IMR-90 (cell line): ENCODE data around the gene RASGEF1C. TPM values are rescaled to one million over a fixed set of nuclear protein-coding genes. Genes with fewer than 3 reads are reported as not detected.

Experiments
- ATAC-seq: fragments of 200-7000 bp; cut with Tn5 transposase; 2 replicates; pipeline ENCODE4 v1.9.1; 2020; ENCODE audit warnings: low read depth, mild to moderate bottlenecking, moderate library complexity
- BruUV-seq: library from RNA; stranded (reverse); fragments of 400-500 nt; replicated peaks from 2 replicates; lab custom pipeline; 2021; lab: Mats Ljungman, UMichigan
- CTCF ChIA-PET: fragments of 300-600 bp; formaldehyde crosslinking; extraction: SDS; loops from one replicate; lab custom pipeline; 2021; ENCODE audit warnings: antibody characterized with exemption; lab: Yijun Ruan, JAX
- POLR2A ChIA-PET: fragments of 300-600 bp; sonication (Branson Sonifier 250); formaldehyde crosslinking; loops from one replicate; lab custom pipeline; 2022; ENCODE audit warnings: antibody characterized with exemption; ENCODE audit not compliant: unreplicated experiment; lab: Charles Lee
- DNase-seq: peaks from one replicate; pipeline ENCODE4 v3.0.0; 2013
- H2AFZ ChIP-seq: replicated peaks from 2 replicates; pipeline ENCODE3; 2013; ENCODE audit warnings: low read length, mild to moderate bottlenecking; ENCODE audit not compliant: poor library complexity
- H2AK5ac ChIP-seq: 2 replicates; pipeline ENCODE4 v1.6.1; 2013; ENCODE audit warnings: low read depth, low read length, inconsistent platforms
- H2AK9ac ChIP-seq: replicated peaks from 2 replicates; pipeline ENCODE3; 2013; ENCODE audit warnings: mild to moderate bottlenecking, low read depth, low read length, moderate library complexity; ENCODE audit not compliant: poor library complexity
- H2BK120ac ChIP-seq: 2 replicates; pipeline ENCODE4 v1.6.1; 2013; ENCODE audit warnings: low read depth, low read length, inconsistent platforms
- H2BK15ac ChIP-seq: 3 replicates; pipeline ENCODE4 v1.6.1; 2013; ENCODE audit warnings: low read depth, low read length, inconsistent platforms
- H2BK20ac ChIP-seq: 2 replicates; pipeline ENCODE4 v1.6.1; 2013; ENCODE audit warnings: low read depth, mild to moderate bottlenecking, inconsistent platforms, low read length, moderate library complexity
- H2BK5ac ChIP-seq: 2 replicates; pipeline ENCODE4 v1.6.1; 2013; ENCODE audit warnings: mild to moderate bottlenecking, low read depth, low read length, inconsistent platforms; ENCODE audit not compliant: poor library complexity, severe bottlenecking
- H3K14ac ChIP-seq: replicated peaks from 2 replicates; pipeline ENCODE4 v1.6.1; 2013; ENCODE audit warnings: low read depth, low read length, inconsistent platforms
- H3K18ac ChIP-seq: 2 replicates; pipeline ENCODE4 v1.6.1; 2013; ENCODE audit warnings: low read depth, low read length, control low read depth
- H3K23ac ChIP-seq: 2 replicates; pipeline ENCODE4 v1.6.1; 2013; ENCODE audit warnings: low read depth, low read length, inconsistent platforms
- H3K27ac ChIP-seq: 2 replicates; pipeline ENCODE4 v1.5.1; 2013; ENCODE audit warnings: mild to moderate bottlenecking, control low read depth, low read length; ENCODE audit not compliant: insufficient read depth
- H3K27me3 ChIP-seq: 2 replicates; pipeline ENCODE4 v1.6.1; 2013; ENCODE audit warnings: low read length; ENCODE audit not compliant: control insufficient read depth, insufficient read depth
- H3K36me3 ChIP-seq: 2 replicates; pipeline ENCODE4 v1.6.1; 2013; ENCODE audit warnings: low read length, mixed read lengths; ENCODE audit not compliant: control insufficient read depth, insufficient read depth
- H3K4ac ChIP-seq: 2 replicates; pipeline ENCODE4 v1.6.1; 2013; ENCODE audit warnings: low read depth, low read length, inconsistent platforms
- H3K4me1 ChIP-seq: 2 replicates; pipeline ENCODE4 v1.6.1; 2013; ENCODE audit warnings: low read length, mixed read lengths; ENCODE audit not compliant: control insufficient read depth, insufficient read depth
- H3K4me2 ChIP-seq: 2 replicates; pipeline ENCODE4 v1.6.1; 2013; ENCODE audit warnings: low read depth, mild to moderate bottlenecking, control low read depth, low read length, moderate library complexity
- H3K4me3 ChIP-seq: 2 replicates; pipeline ENCODE4 v1.5.1; 2013; ENCODE audit warnings: low read depth, mild to moderate bottlenecking, control low read depth, low read length, moderate library complexity; ENCODE audit not compliant: insufficient read depth
- H3K56ac ChIP-seq: 2 replicates; pipeline ENCODE4 v1.6.1; 2013; ENCODE audit warnings: low read length, inconsistent platforms; ENCODE audit not compliant: insufficient read depth; ENCODE audit errors: extremely low read depth
- H3K79me1 ChIP-seq, 2 experiments: 2 replicates each; pipeline ENCODE4 v1.6.1; 2013; ENCODE audit warnings: low read length in 2 of 2, inconsistent platforms in 1 of 2, low read depth in 1 of 2
- H3K9ac ChIP-seq: 2 replicates; pipeline ENCODE4 v1.6.1; 2013; ENCODE audit warnings: low read depth, low read length, control low read depth
- H3K9me1 ChIP-seq: 2 replicates; pipeline ENCODE4 v1.6.1; 2013; ENCODE audit warnings: low read length, inconsistent platforms; ENCODE audit not compliant: insufficient read depth
- H3K9me3 ChIP-seq: 2 replicates; pipeline ENCODE4 v1.6.1; 2013; ENCODE audit warnings: low read length; ENCODE audit not compliant: control insufficient read depth, insufficient read depth
- H4K20me1 ChIP-seq: 2 replicates; pipeline ENCODE4 v1.6.1; 2013; ENCODE audit warnings: low read length, inconsistent platforms; ENCODE audit not compliant: insufficient read depth
- H4K5ac ChIP-seq: 2 replicates; pipeline ENCODE4 v1.6.1; 2013; ENCODE audit warnings: mild to moderate bottlenecking, low read depth, low read length, control low read depth
- H4K8ac ChIP-seq, 2 experiments: 2 replicates each; pipeline ENCODE4 v1.6.1; 2013; ENCODE audit warnings: low read depth in 2 of 2, low read length in 2 of 2, control low read depth in 1 of 2, inconsistent platforms in 1 of 2
- H4K91ac ChIP-seq: 2 replicates; pipeline ENCODE4 v1.6.1; 2013; ENCODE audit warnings: low read depth, low read length, inconsistent platforms; ENCODE audit not compliant: insufficient read depth
- BHLHE40 ChIP-seq: fragments of 150-350 bp; IDR thresholded peaks from 2 replicates; pipeline ENCODE4 v1.6.1; 2016; ENCODE audit warnings: mild to moderate bottlenecking, low read depth, low read length
- CEBPB ChIP-seq: IDR thresholded peaks from 2 replicates; pipeline ENCODE4 v1.6.1; 2012; ENCODE audit warnings: low read depth, low read length, improper control_type of control experiment
- CHD1 ChIP-seq: IDR thresholded peaks from 2 replicates; pipeline ENCODE4 v1.6.1; 2012; ENCODE audit warnings: low read depth, low read length, improper control_type of control experiment
- ELK1 ChIP-seq: fragments of 150-350 bp; IDR thresholded peaks from 2 replicates; pipeline ENCODE4 v1.6.1; 2016; ENCODE audit warnings: low read depth, mild to moderate bottlenecking, low read length, moderate library complexity, borderline replicate concordance
- FOS ChIP-seq: fragments of 150-350 bp; IDR thresholded peaks from 2 replicates; pipeline ENCODE4 v1.6.1; 2016; ENCODE audit warnings: low read depth, low read length
- MAFK ChIP-seq: IDR thresholded peaks from 2 replicates; pipeline ENCODE4 v1.6.1; 2012; ENCODE audit warnings: low read depth, low read length, improper control_type of control experiment
- MAZ ChIP-seq: IDR thresholded peaks from 2 replicates; pipeline ENCODE4 v1.6.1; 2012; ENCODE audit warnings: low read depth, mild to moderate bottlenecking, low read length, improper control_type of control experiment, moderate library complexity, borderline replicate concordance
- MXI1 ChIP-seq: IDR thresholded peaks from 2 replicates; pipeline ENCODE4 v1.6.1; 2012; ENCODE audit warnings: low read depth, mild to moderate bottlenecking, low read length, moderate library complexity, borderline replicate concordance
- NFE2L2 ChIP-seq: fragments of 150-350 bp; IDR thresholded peaks from 2 replicates; pipeline ENCODE4 v1.6.1; 2016; ENCODE audit warnings: low read depth, mild to moderate bottlenecking, low read length
- POLR2A ChIP-seq: IDR thresholded peaks from 2 replicates; pipeline ENCODE4 v1.6.1; 2012; ENCODE audit warnings: mild to moderate bottlenecking, low read depth, low read length
- RAD21 ChIP-seq: IDR thresholded peaks from 2 replicates; pipeline ENCODE4 v1.6.1; 2012; ENCODE audit warnings: low read length, improper control_type of control experiment
- RCOR1 ChIP-seq: IDR thresholded peaks from 2 replicates; pipeline ENCODE4 v1.6.1; 2012; ENCODE audit warnings: mild to moderate bottlenecking, low read length, improper control_type of control experiment; ENCODE audit not compliant: insufficient replicate concordance
- USF2 ChIP-seq: fragments of 150-350 bp; IDR thresholded peaks from 2 replicates; pipeline ENCODE4 v1.6.1; 2017; ENCODE audit warnings: mild to moderate bottlenecking, antibody characterized with exemption, low read length, low read depth
- WGBS, 2 experiments: methylation state at CpG; one replicate each; pipeline versions ENCODE4 v1.1.5 to v1.1.7; 2013; ENCODE audit warnings: missing lambda C conversion rate in 2 of 2; ENCODE audit not compliant: insufficient read length in 1 of 2; ENCODE audit errors: extremely low coverage in 2 of 2; 5-methylcytosine and 5-hydroxymethylcytosine counted together
- dilution Hi-C: fragments of 300-500 bp; cut with HindIII; formaldehyde crosslinking; loops from one replicate; pipeline ENCODE4 v1.14.3; 2018; ENCODE audit warnings: low sequenced_read_pairs; ENCODE audit not compliant: unreplicated experiment
- in situ Hi-C: fragments of 300-500 bp; cut with MboI; formaldehyde crosslinking; loops from 3 replicates; pipeline ENCODE4 v1.14.3; 2019; ENCODE audit warnings: low sequenced_read_pairs, inconsistent platforms, mixed read lengths
- intact Hi-C: fragments of 100-400 bp; cut with micrococcal nuclease; formaldehyde crosslinking; loops from 2 replicates; pipeline ENCODE4 v1.10.0; 2022
- polyA plus RNA-seq, 3 experiments: library from polyadenylated mRNA; depleted of rRNA; stranded (reverse); fragments of >200 nt; gene quantifications; 2 replicates each; pipeline ENCODE4 v1.2.3, GENCODE V29; 2012; ENCODE audit warnings: low replicate concordance in 1 of 3
- total RNA-seq: library from RNA; depleted of rRNA; stranded (reverse); fragments of >200 nt; gene quantifications from 2 replicates; pipeline ENCODE4 v1.2.3, GENCODE V29; 2012

RASGEF1C gene
- total and polyA plus RNA-seq, 2 of the 4 experiments (the other 2 are of a cell fraction): not detected

- WGBS, 2 experiments: no CpG with 5 or more reads among the region's 5 CpGs
- ChIA-PET CTCF (interaction anchor here (0.6 kb wide), 1 partner anchor 14 kb away, joined by 4 read pairs; no protein-coding TSS in a partner anchor), POLR2A (no interaction called here)
- no TSS peak for BruUV-seq
- Histone ChIP-seq H2BK15ac (no peak overlapping the region), H3K18ac (no peak overlapping the region), H4K91ac (no peak overlapping the region), H3K4me1 (no peaks in the 10 kb centered on the region), H2AFZ (no peak overlapping the region), H3K36me3 (peaks cover 25% of the 10 kb centered on the region), H2BK20ac (no peak overlapping the region), H3K23ac (no peak overlapping the region), H3K79me1 (no peaks in the 10 kb centered on the region), H2AK5ac (no peak overlapping the region), H3K4me2 (no peak overlapping the region), H2AK9ac (no peak overlapping the region), H3K9me3 (peaks cover 2% of the 10 kb centered on the region; the same call in 1 of the 2 replicates), H3K9ac (no peak overlapping the region), H3K27ac (no peak overlapping the region), H3K4ac (no peak overlapping the region), H3K56ac (no peak overlapping the region), H4K5ac (no peak overlapping the region), H3K27me3 (no peaks in the 10 kb centered on the region), H2BK5ac (no peak overlapping the region), H4K8ac (no peak overlapping the region), H3K14ac (no peak overlapping the region), H3K9me1 (no peaks in the 10 kb centered on the region; the same call in 1 of the 2 replicates), H4K20me1 (no peaks in the 10 kb centered on the region), H2BK120ac (no peak overlapping the region), H3K4me3 (no peak overlapping the region)
- TF ChIP-seq RCOR1 (no peak), USF2 (no peak), CHD1 (no peak), POLR2A (no peak), NFE2L2 (no peak), ELK1 (no peak), MAZ (no peak), MXI1 (no peak), BHLHE40 (no peak), RAD21 (no peak), MAFK (no peak), FOS (no peak), CEBPB (no peak)
- ATAC-seq (no peak), DNase-seq (no peak)
- intact Hi-C loops (no loop called here), in situ Hi-C loops (no loop called here), dilution Hi-C loops (no loop called here)
Observed at GRCh38 chr5:180241600-180241999, 32.6 kb upstream of the RASGEF1C start.
